Measurements from ENCODE around the gene MBD4.
A peak's percentile ranks its signal among the peaks of the same experiment; 100 is the strongest.
"Not testable (repeated sequence)": the region's sequence is repeated elsewhere in the genome, so short reads cannot be mapped to it uniquely, and the experiment has no call there.

Gene MBD4

DNA sequence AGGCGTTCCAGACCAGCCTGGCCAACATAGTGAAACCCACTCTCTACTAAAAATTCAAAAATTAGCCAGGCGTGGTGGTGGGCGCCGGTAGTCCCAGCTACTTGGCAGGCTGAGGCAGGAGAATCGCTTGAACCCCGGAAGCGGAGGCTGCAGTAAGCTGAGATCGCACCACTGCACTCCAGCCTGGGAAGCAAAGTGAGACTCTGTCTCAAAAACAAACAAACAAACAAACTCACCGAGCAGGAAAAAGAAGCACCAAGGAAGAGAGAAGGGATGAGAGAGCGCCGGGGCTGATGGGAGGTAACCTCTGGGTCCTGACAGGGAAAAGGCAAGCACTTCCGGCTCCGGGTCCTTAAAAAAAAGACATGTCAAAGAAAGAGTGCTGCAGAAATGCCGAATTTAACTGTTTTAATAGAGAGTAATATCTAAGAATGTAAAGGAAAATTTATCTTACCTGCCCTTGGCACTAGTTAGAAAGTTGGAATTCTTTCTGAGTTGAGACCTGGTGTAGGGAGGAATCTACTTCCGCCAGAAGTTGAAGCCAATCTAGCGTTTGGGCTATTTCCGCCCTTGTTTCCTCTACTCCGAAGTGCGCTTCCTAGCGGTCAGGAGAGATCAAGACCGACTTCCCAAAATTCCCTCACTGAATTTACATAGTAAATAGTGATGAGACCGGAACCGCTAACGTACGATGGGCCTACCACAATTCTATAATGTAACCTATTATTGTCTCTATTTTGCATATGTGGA is 40.4 kb downstream of the MBD4 start:
- no peaks in the 10 kb centered on the region for H3K9me3 ChIP-seq (ENCODE audit: control insufficient read depth, insufficient read depth, low read length)
- H3K36me3 ChIP-seq (ENCODE audit: insufficient read depth, low read length), result peaks cover 11% of the 10 kb centered on the region
- no peaks in the 10 kb centered on the region for H3K4me1 ChIP-seq (ENCODE audit: insufficient read depth, low read length)
- peak overlapping the region; percentile 99 for H3K9ac ChIP-seq (ENCODE audit: low read depth, low read length)

DNA sequence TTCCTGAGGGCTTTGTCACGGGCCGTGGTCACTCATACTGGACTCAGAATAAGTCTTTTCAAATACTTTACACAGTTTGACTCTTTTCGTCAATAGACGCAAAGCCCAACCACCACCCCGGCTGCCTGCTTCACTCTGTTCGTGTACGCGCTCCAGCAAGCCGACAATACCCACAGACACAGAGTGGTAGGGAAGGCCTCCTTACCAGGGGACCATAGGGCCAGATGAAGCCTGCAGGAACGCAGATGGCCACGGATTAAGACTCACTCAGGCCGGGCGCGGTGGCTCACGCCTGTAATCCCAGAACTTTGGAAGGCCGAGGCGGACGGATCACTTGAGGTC is 41.0 kb downstream of the MBD4 start:
- Histone ChIP-seq H3K9ac (ENCODE audit: low read depth, low read length) (peak overlapping the region; percentile 99), H3K4me1 (ENCODE audit: insufficient read depth, low read length) (no peaks in the 10 kb centered on the region), H3K9me3 (ENCODE audit: control insufficient read depth, insufficient read depth, low read length) (no peaks in the 10 kb centered on the region), H3K36me3 (ENCODE audit: insufficient read depth, low read length) (peaks cover 11% of the 10 kb centered on the region)

DNA sequence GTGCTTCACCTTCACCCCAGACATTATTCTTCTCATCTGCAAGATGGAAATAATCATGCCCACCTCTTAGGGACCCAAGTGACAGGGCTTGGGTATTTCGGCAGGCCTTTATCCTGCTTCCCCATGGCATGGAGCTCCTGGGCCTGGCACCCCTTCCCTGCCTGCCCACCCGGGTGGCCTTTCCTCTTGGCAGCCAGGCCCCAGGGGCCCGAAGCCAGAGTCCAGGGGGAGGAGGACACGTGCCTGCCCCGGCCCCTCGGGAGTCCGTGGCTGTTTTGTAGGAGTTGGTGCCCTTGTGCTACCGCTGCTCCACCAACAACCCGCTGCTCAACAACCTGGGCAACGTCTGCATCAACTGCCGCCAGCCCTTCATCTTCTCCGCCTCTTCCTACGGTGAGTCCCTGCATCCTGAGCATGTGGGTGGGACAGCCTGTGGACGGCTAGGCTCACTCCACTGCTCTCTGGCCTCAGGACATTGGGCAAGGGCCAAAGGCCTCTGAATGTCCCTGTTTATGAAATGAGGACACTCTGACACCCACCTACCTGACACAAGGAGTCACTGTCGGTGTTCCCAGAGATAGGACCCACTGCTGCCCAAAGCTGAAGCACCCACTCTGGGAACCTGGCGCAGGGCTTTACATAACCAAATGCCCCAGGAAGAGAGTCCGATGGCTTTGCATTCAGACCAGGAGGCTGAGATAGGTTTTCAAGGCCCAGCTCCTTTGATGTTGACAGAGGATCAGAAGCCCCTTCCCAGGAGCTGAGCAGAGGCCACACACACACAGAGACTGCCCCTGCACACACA is 45.8 kb downstream of the MBD4 start:
- H3K9ac ChIP-seq (ENCODE audit: low read depth, low read length); H3K4me1 ChIP-seq (ENCODE audit: insufficient read depth, low read length); H3K9me3 ChIP-seq (ENCODE audit: control insufficient read depth, insufficient read depth, low read length): not testable (repeated sequence)
- peaks cover 23% of the 10 kb centered on the region for H3K36me3 ChIP-seq (ENCODE audit: insufficient read depth, low read length)

DNA sequence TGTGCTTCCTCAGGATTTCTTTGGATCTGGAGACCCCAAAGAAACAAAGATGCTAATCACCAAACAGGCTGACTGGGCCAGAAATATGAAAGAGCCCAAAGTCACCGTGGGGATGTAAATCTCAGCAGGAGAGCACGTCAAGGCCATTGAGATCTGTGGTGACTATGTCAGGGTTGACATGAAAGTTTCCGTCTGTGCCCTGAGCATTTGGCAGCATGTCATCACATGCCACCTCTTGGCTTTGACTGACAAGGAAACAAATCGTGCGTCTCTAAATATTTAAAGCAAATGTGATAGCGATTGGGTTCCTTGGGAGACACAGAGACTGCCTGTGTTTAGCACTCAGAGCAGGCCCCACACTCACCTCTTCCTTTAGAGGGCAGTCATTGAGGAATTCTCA is 46.5 kb downstream of the MBD4 start:
- peaks cover 23% of the 10 kb centered on the region for H3K36me3 ChIP-seq (ENCODE audit: insufficient read depth, low read length)
- H3K9me3 ChIP-seq (ENCODE audit: control insufficient read depth, insufficient read depth, low read length), result no peaks in the 10 kb centered on the region

DNA sequence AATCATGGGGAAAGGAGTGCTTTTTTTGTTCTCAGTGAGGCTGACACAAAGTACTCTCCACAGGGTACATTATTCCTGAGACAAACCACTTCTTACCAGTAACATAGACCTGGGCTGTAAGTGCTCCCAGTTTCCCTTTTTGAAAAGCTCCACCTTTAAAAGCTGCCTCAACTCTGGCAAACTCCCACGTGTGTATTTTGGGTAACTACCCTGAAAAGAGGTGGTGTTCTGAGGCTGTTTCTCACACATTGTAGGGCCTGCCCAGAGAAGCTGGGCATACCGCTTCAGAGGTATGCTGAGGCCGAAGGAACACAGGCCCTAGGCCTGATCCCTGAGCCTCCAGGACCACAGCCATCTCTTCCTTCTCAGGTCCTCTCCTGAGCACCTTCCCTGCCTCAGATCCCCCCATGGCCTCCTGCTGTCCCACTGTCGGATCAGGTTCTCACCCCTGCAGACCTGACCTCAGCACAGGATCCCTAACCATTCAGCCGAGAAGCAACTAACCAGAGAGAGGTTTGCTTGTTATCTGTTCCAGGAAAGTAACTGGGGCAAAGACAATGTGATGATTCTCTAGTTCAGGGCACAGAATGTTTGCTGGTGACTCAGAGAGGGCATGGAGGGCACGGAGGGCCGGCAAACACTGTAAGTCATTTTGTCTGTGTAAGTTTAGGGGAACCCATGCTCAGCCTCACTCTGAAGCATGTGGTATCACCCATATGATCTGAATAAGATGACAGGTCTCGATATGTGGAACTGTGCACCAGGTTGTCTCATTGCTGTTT is 47.5 kb downstream of the MBD4 start:
- Histone ChIP-seq H3K36me3 (ENCODE audit: insufficient read depth, low read length) (peaks cover 23% of the 10 kb centered on the region), H3K4me1 (ENCODE audit: insufficient read depth, low read length) (peaks cover 15% of the 10 kb centered on the region)
- not testable (repeated sequence) for H3K9me3 ChIP-seq (ENCODE audit: control insufficient read depth, insufficient read depth, low read length); H3K9ac ChIP-seq (ENCODE audit: low read depth, low read length)

More for the DNA sequence above, 46.5 kb downstream of the MBD4 start:
- Histone ChIP-seq H3K9ac (ENCODE audit: low read depth, low read length) (no peak overlapping the region), H3K4me1 (ENCODE audit: insufficient read depth, low read length) (peaks cover 11% of the 10 kb centered on the region)

DNA sequence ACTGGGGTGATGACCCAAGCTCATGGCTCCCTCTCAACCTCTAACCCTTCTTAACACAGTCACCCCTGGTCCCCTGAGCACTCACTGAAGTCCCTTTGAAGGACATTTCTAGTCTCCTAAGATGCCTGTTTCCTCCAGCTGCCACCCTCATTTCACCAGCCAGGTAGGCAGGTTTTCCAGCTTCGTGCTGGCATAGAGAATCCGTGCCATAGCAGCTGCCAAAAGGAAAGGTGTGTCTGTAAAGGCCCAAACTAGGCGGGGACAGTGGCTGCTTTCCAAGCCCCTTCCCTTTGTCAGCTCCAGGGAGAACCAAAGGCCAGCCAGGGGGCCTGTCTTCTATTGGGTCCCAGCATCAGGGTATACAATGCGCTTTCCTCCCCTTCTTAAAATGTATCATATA is 48.2 kb downstream of the MBD4 start:
- peaks cover 15% of the 10 kb centered on the region for H3K4me1 ChIP-seq (ENCODE audit: insufficient read depth, low read length)
- peaks cover 22% of the 10 kb centered on the region; the same call in 1 of the 2 replicates for H3K36me3 ChIP-seq (ENCODE audit: insufficient read depth, low read length)
- not testable (repeated sequence) for H3K9ac ChIP-seq (ENCODE audit: low read depth, low read length); H3K9me3 ChIP-seq (ENCODE audit: control insufficient read depth, insufficient read depth, low read length)

DNA sequence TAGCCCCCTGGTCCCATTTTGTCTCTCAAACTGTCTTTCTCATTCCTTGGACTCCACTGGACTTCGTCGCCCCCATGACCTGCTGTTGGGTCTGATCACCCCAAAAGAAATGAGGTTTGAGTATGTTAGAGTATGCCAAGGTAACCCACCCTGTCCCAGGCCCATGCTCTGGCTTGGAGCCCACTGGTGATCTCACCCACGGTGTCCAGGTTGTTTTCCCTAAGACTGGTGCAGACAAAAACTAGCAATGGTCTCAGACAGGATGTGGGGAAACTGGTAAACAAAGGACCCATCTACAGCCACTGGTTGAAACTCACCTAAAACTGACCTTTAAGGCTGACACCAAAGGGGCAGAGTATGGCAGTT is 50.2 kb downstream of the MBD4 start:
- Histone ChIP-seq H3K9ac (ENCODE audit: low read depth, low read length) (no peak overlapping the region), H3K9me3 (ENCODE audit: control insufficient read depth, insufficient read depth, low read length) (no peaks in the 10 kb centered on the region), H3K4me1 (ENCODE audit: insufficient read depth, low read length) (peaks cover 20% of the 10 kb centered on the region), H3K36me3 (ENCODE audit: insufficient read depth, low read length) (peaks cover 11% of the 10 kb centered on the region; the same call in 1 of the 2 replicates)

DNA sequence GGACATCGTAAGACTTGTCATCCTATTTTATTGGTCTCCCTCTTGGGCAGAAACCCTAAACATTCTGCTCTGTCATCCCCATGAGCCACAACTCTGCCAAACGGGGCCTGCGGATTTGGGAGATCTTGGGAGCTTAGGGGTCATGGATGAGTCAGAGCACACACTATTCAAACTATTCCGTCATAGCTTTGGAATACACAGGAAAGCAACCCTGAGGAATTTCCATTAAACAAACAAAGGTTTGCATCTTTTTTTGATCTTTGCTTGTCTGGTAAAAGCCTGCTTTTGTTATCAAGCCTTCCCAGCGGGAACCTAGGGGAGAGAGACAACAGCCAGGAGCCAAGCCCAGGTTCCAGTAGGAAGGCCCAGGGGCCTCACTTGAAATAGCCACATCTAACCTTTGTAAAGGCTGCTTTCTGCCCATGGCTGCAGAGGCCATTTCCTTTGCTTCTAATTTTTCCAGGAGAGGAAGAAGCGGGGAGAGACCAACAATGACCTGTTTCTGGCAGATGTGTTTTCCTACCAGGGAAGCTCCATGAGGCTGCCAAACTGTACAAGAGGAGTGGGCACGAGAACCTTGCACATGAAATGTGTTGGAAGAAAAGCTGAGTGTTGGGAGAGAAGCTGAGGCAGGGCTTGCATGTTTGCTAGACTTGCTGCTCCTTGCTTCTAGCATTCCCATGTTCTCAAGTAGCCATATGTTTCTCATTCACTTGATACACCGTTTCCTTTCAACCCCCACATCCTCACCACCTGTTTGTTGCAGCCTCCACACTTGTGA is 50.8 kb downstream of the MBD4 start:
- Histone ChIP-seq H3K4me1 (ENCODE audit: insufficient read depth, low read length) (peaks cover 20% of the 10 kb centered on the region), H3K36me3 (ENCODE audit: insufficient read depth, low read length) (peaks cover 11% of the 10 kb centered on the region; the same call in 1 of the 2 replicates)
- not testable (repeated sequence) for H3K9me3 ChIP-seq (ENCODE audit: control insufficient read depth, insufficient read depth, low read length); H3K9ac ChIP-seq (ENCODE audit: low read depth, low read length)

DNA sequence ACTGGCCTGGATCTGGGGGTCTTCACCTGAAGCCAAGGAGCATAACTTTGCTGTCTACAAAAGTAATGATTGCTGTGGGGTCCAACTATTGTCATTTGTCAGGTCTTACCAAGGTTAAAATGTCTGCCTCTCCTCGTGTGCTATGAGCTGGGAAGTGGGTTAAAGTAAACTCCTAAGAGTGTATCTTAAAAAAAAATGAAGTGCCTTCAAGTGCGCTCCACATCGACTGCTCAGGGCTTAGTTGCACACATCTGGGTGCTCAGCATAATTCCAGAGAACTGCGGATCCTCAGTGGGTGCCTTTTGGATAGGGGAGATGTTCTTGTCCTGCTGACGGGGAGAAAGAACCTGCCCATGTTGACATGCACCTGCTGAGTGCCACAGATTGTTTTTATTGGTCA is 52.3 kb downstream of the MBD4 start:
- H3K9ac ChIP-seq (ENCODE audit: low read depth, low read length), result no peak overlapping the region
- H3K9me3 ChIP-seq (ENCODE audit: control insufficient read depth, insufficient read depth, low read length), result no peaks in the 10 kb centered on the region
- H3K36me3 ChIP-seq (ENCODE audit: insufficient read depth, low read length), result peaks cover 8% of the 10 kb centered on the region; the same call in 1 of the 2 replicates
- peaks cover 20% of the 10 kb centered on the region for H3K4me1 ChIP-seq (ENCODE audit: insufficient read depth, low read length)

DNA sequence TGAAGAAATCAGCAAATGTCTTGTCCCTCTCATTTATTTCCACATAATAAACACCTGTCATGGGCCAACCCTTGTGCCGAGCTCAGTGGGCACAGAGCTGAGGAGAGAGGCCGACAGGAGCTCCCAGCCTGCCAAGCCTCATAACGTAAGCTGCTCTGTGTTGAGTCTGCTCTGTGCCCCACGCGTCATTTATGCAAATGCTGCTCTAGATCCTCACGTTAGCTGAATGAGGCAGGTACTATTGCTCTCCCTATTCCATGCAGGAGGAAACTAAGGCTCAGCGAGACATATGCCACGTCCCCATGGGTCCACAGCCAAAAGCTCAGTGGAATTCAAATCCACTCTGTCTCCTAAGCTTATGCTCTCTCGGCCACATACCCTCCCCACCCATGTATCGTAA is 52.8 kb downstream of the MBD4 start:
- Histone ChIP-seq H3K4me1 (ENCODE audit: insufficient read depth, low read length) (peaks cover 20% of the 10 kb centered on the region), H3K9me3 (ENCODE audit: control insufficient read depth, insufficient read depth, low read length) (no peaks in the 10 kb centered on the region), H3K36me3 (ENCODE audit: insufficient read depth, low read length) (peaks cover 8% of the 10 kb centered on the region; the same call in 1 of the 2 replicates), H3K9ac (ENCODE audit: low read depth, low read length) (no peak overlapping the region)

DNA sequence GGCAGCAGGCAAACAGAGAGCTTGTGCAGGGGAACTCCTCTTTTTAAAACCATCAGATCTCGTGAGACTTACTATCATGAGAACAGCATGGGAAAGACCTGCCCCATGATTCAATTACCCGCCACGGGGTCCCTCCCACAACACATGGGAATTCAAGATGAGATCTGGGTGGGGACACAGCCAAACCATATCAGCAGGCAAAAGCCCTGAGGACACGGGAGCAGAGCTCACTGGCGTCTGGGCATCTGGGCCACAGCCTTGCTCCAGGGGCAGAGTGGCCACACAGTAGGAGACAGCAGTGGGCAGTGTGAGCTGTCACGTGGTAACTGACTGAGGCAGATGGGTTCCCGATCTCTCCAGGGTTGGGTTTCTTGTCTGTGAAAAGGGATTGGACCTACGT is 54.2 kb downstream of the MBD4 start:
- not testable (repeated sequence) for H3K36me3 ChIP-seq (ENCODE audit: insufficient read depth, low read length); H3K9ac ChIP-seq (ENCODE audit: low read depth, low read length); H3K9me3 ChIP-seq (ENCODE audit: control insufficient read depth, insufficient read depth, low read length)
- peaks cover 20% of the 10 kb centered on the region for H3K4me1 ChIP-seq (ENCODE audit: insufficient read depth, low read length)

DNA sequence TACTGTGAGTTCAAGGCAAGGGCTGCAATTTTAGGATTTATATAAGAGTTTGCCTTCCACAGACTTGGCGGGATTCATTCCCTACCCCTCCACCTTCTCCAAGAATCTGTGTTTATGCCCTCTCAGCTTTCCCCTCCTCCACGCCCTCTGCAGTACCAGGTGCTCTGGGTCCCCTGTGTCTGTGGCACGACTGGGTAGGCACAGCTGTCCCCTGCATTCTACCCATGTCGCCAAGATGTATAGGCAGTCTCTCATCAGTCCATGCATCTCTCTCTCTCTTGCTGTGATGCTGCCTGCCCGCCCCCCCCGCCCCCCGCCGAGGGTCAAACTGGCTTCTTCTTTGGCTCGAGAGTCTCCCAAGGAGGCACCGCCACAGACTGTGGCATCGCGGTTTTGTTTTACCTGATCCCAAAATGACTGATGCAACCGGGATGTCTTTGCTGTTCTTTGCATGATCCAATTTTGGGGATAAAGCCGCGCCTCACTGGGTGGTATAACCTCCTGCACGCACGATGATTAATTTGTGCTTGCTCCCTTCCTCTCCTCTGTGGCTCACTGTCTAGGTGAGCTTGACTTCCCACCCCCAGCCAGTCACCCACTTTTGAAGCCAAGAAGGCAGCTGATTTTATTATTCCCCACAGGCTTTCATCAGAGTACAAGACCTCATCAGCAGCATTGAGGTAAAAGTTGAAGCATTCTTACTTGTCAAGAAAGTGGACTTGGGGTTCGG is 55.0 kb downstream of the MBD4 start:
- no peak overlapping the region for H3K9ac ChIP-seq (ENCODE audit: low read depth, low read length)
- peaks cover 20% of the 10 kb centered on the region for H3K4me1 ChIP-seq (ENCODE audit: insufficient read depth, low read length)
- H3K36me3 ChIP-seq (ENCODE audit: insufficient read depth, low read length), result no peaks in the 10 kb centered on the region
- 0 out of 2 replicates have a peak, but pooled peaks cover 3% of the 10 kb centered on the region for H3K9me3 ChIP-seq (ENCODE audit: control insufficient read depth, insufficient read depth, low read length)

DNA sequence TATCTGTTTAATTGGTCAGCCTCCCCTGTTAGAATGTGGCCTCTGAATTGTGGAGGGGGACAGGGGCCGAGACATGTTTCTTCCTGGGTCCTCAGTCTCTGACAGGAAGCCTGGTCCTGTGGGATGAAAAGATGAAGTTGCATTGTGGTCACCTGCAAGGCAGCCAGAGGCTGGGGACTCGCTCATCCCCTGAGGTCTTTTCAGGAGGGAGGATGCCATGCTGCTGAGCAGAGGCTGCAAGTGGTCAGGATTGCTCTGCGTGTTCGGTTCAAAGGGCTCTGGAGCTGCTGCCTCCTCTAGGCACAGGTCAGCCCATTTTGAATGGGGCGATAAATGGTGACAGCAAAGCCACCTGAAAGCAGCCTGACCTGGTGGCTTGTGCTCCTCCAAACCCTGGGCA is 55.6 kb downstream of the MBD4 start:
- H3K9ac ChIP-seq (ENCODE audit: low read depth, low read length); H3K36me3 ChIP-seq (ENCODE audit: insufficient read depth, low read length); H3K9me3 ChIP-seq (ENCODE audit: control insufficient read depth, insufficient read depth, low read length): not testable (repeated sequence)
- peaks cover 13% of the 10 kb centered on the region for H3K4me1 ChIP-seq (ENCODE audit: insufficient read depth, low read length)

Measured in ES-I3 (cell line).